SH-SY5Y (cell line): ENCODE measurements around the gene DNAJB9.

Experiments
- GATA2 ChIP-seq: IDR thresholded peaks from 2 replicates; pipeline ENCODE4 v1.6.1; 2011; ENCODE audit warnings: mild to moderate bottlenecking, low read depth, low read length
- GATA3 ChIP-seq: IDR thresholded peaks from 2 replicates; pipeline ENCODE4 v1.6.1; 2011; ENCODE audit warnings: low read depth, mild to moderate bottlenecking, low read length, moderate library complexity

GRCh38 chr7:108585843-108586242 lies 16.2 kb downstream of the DNAJB9 start:
- TF ChIP-seq GATA2 (no peak), GATA3 (no peak)
